ENCODE results near the gene ARSG. TPM values are rescaled to one million over a fixed set of nuclear protein-coding genes. Genes with fewer than 3 reads are reported as not detected.

Gene ARSG
- total and polyA plus RNA-seq, 2 of the 13 experiments (the other 11 are each of a cell fraction or from before 2014, with no cell fraction given), result 3.7 to 15.2 TPM

GRCh38 chr17:68457168-68457538 is 165.9 kb downstream of the ARSG start, which contains the start of gene WIPI1 (continued):
- TF ChIP-seq ARID2 (CRISPR knock-in tag; IDR thresholded peaks at IDR 0.05; ENCODE audit: borderline replicate concordance) (no peak), ZNF207 (IDR thresholded peaks at IDR 0.05; ENCODE audit: borderline replicate concordance) (no peak), SOX13 (IDR thresholded peaks at IDR 0.05) (no peak), SOX13 (CRISPR knock-in tag; conservative IDR thresholded peaks at IDR 0.05 in 1 of 2, IDR thresholded peaks at IDR 0.05 in 1 of 2) (peak in 1 of 2 experiments; percentile 1; a peak in 1 of 4 replicates), ETS1 (CRISPR knock-in tag; IDR thresholded peaks at IDR 0.05) (no peak), CEBPG (CRISPR knock-in tag; IDR thresholded peaks at IDR 0.05) (no peak), ADNP (CRISPR knock-in tag; IDR thresholded peaks at IDR 0.05) (no peak), CHCHD3 (CRISPR knock-in tag; IDR thresholded peaks at IDR 0.05) (no peak), HOMEZ (CRISPR knock-in tag; IDR thresholded peaks at IDR 0.05; ENCODE audit: low read depth) (no peak), JARID2 (CRISPR knock-in tag; IDR thresholded peaks at IDR 0.05; ENCODE audit: insufficient replicate concordance) (no peak), MAFG (CRISPR knock-in tag; IDR thresholded peaks at IDR 0.05) (0 out of 2 replicates have a peak, but pooled peaks have one; percentile 41), ZFY (CRISPR knock-in tag; IDR thresholded peaks at IDR 0.05) (peak; percentile 74), GATAD1 (CRISPR knock-in tag; IDR thresholded peaks at IDR 0.05) (no peak), REXO4 (CRISPR knock-in tag; IDR thresholded peaks at IDR 0.05; ENCODE audit: borderline replicate concordance) (no peak), ZNF326 (CRISPR knock-in tag; IDR thresholded peaks at IDR 0.05; ENCODE audit: borderline replicate concordance) (no peak), ELK4 (CRISPR knock-in tag; IDR thresholded peaks at IDR 0.05; ENCODE audit: borderline replicate concordance) (no peak), DNMT3B (CRISPR knock-in tag; conservative IDR thresholded peaks at IDR 0.05) (no peak), HOXA9 (CRISPR knock-in tag; IDR thresholded peaks at IDR 0.05; ENCODE audit: borderline replicate concordance) (no peak), SNAPC2 (CRISPR knock-in tag; IDR thresholded peaks at IDR 0.05) (0 out of 2 replicates have a peak, but pooled peaks have one; percentile 24), ATF1 (CRISPR knock-in tag; IDR thresholded peaks at IDR 0.05) (no peak), ZNF343 (CRISPR knock-in tag; IDR thresholded peaks at IDR 0.05) (no peak), RAD21 (CRISPR knock-in tag; IDR thresholded peaks at IDR 0.05) (peak; percentile 46; the same call in 1 of the 2 replicates), ZNF317 (CRISPR knock-in tag; IDR thresholded peaks at IDR 0.05) (no peak)
- TF ChIP-seq, protein P1, sequence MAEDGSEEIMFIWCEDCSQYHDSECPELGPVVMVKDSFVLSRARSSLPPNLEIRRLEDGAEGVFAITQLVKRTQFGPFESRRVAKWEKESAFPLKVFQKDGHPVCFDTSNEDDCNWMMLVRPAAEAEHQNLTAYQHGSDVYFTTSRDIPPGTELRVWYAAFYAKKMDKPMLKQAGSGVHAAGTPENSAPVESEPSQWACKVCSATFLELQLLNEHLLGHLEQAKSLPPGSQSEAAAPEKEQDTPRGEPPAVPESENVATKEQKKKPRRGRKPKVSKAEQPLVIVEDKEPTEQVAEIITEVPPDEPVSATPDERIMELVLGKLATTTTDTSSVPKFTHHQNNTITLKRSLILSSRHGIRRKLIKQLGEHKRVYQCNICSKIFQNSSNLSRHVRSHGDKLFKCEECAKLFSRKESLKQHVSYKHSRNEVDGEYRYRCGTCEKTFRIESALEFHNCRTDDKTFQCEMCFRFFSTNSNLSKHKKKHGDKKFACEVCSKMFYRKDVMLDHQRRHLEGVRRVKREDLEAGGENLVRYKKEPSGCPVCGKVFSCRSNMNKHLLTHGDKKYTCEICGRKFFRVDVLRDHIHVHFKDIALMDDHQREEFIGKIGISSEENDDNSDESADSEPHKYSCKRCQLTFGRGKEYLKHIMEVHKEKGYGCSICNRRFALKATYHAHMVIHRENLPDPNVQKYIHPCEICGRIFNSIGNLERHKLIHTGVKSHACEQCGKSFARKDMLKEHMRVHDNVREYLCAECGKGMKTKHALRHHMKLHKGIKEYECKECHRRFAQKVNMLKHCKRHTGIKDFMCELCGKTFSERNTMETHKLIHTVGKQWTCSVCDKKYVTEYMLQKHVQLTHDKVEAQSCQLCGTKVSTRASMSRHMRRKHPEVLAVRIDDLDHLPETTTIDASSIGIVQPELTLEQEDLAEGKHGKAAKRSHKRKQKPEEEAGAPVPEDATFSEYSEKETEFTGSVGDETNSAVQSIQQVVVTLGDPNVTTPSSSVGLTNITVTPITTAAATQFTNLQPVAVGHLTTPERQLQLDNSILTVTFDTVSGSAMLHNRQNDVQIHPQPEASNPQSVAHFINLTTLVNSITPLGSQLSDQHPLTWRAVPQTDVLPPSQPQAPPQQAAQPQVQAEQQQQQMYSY (CRISPR knock-in tag; IDR thresholded peaks at IDR 0.05), result no peak
